K562 treated with DMSO at 1 percent for 4 hours (cell line): Measurements from ENCODE around the gene CCL17. TPM values are rescaled to one million over a fixed set of nuclear protein-coding genes. Genes with fewer than 3 reads are reported as not detected.

Experiments used
- total RNA-seq: library from RNA; unstranded; fragments of 300-600 nt; gene quantifications from 2 replicates; pipeline ENCODE4 v1.2.3, GENCODE V29; 2022; ENCODE audit not compliant: insufficient read depth

The CCL17 gene
- total RNA-seq: not detected in 2 replicates

GRCh38 chr16:57403965-57404817 lies at the start of gene CCL17:
Gene CCL17, plus strand, starts transcription at chr16:57404767. Its CDS starts 9,166 bp downstream, at chr16:57413933.

GRCh38 chr16:57358527-57359095 lies 46.0 kb upstream of the CCL17 start, which contains the start of gene CCL22:
Gene CCL22, plus strand, starts transcription at chr16:57358783. Its CDS starts 34 bp downstream, at chr16:57358817.

GRCh38 chr16:57372372-57373116 lies 32.0 kb upstream of the CCL17 start, which contains the start of gene CX3CL1:
Gene CX3CL1, plus strand, starts transcription at chr16:57372490. Its CDS starts 79 bp downstream, at chr16:57372569.

DNA sequence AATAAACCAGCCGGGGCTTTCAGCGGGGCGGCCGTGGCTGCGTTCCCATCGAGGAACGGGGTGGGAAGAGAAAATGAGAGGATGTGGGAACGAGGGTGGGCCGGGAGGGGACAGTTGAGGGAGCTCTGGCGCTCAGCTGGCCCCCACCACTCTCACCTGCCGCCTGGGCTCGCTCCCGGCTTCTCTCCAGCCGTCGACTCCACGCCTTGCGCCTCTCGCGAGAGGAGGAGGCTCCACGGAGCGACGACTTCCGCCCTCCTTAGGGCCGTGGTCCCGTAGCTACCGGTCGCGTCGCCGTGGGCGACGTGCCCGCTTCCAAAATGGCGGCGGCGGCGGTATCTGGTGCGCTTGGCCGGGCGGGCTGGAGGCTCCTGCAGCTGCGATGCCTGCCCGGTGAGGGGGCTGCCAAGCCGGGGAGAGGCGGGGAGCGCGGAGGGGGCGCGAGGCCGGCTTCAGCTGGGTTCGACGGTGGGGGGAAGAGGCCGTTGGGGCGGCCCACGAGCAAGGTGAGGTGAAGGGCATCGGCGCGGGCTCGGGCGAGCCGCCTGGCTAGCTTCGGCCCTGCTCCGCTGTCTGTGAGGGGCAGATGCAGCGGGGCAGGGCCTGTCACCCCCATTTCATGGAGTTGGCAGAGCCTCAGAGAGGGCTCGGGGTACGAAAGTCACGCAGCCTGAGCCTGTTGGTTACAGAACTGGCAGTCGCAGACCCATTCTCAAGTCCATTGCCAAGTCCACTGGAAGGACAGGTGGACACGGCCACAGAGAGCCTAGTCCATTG lies 42.8 kb downstream of the CCL17 start, which contains the start of the genes CIAPIN1 and COQ9:
Gene CIAPIN1, minus strand, starts transcription at position 200 of the 777 bp plus-strand sequence. CDS start 6,457 bp downstream, outside the sequence.
Gene COQ9, plus strand, starts transcription at position 294 of the 777 bp plus-strand sequence. Its CDS starts 27 bp downstream, at position 321.

DNA sequence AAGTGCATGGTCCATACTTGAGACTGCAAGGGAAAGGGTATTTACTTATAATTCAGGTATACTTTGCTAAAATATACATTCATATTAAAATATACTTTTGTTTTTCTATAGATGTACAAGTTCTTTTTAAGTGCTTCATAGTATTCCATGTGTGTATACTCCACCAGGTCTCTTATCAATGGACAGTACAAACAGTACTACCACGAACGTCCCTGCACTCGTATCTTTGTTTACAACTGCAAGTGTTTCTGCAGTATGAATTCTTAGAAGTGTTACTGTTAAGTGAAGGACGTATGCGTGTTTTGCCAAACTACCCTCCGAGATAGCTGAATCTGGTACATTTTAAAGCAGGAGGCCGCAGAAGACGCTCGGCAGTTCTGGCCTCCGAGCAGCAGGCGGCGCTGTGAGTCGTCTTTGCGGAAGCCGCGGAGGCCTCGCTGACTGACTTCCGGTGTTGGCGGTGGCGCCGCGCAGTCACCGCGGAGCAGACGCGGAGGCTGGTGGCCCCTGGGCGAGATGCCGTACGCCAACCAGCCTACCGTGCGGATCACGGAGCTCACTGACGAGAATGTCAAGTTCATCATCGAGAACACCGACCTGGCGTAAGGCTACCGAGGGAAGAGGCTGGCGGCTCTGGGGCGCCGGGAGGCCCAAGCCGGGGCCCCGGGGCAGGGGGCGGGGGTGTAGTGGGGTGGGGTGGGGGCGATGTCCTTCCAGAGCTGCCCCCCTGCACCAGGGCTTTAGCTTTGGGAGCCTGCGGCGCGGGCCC lies 57.8 kb downstream of the CCL17 start, which contains the start of gene POLR2C:
Gene POLR2C, plus strand, starts transcription at position 471 of the 769 bp plus-strand sequence. Its CDS starts 46 bp downstream, at position 517.

Other genes starting within 250 kb of the CCL17 start
- 59.2 and 65.6 TPM in 2 replicates for gene PSME3IP1, start 218.7 kb upstream of the CCL17 start, total RNA-seq
- 17.1 and 21.5 TPM in 2 replicates for gene RSPRY1, start 218.4 kb upstream of the CCL17 start, total RNA-seq
- gene ARL2BP, start 159.5 kb upstream of the CCL17 start, total RNA-seq: 29.1 and 41.6 TPM in 2 replicates
- gene PLLP, start 120.1 kb upstream of the CCL17 start, total RNA-seq: 1.1 and 1.3 TPM in 2 replicates
- not detected in 2 replicates for gene CCL22, start 46.0 kb upstream of the CCL17 start, total RNA-seq
- not detected in 2 replicates for gene CX3CL1, start 32.3 kb upstream of the CCL17 start, total RNA-seq
- gene CIAPIN1, start 42.6 kb downstream of the CCL17 start, total RNA-seq: 47.8 and 49.2 TPM in 2 replicates
- 39.8 and 48.8 TPM in 2 replicates for gene COQ9, start 42.7 kb downstream of the CCL17 start, total RNA-seq
- 102 and 128 TPM in 2 replicates for gene POLR2C, start 57.9 kb downstream of the CCL17 start, total RNA-seq
- 9.8 and 19.7 TPM in 2 replicates for gene DOK4, start 81.7 kb downstream of the CCL17 start, total RNA-seq
- gene CCDC102A, start 131.8 kb downstream of the CCL17 start, total RNA-seq: 2.0 and 3.0 TPM in 2 replicates
- gene ADGRG5, start 137.9 kb downstream of the CCL17 start, total RNA-seq: 0.33 and 0.53 TPM in 2 replicates
- 0.28 and 1.9 TPM in 2 replicates for gene ADGRG1, start 223.9 kb downstream of the CCL17 start, total RNA-seq